Liver (tissue), 9 donors: ENCODE data around the gene RGS7. TPM values are rescaled to one million over a fixed set of nuclear protein-coding genes. Genes with fewer than 3 reads are reported as not detected.

ENCODE experiments used
- DNase-seq: peaks from one replicate; pipeline ENCODE4 v3.0.0-alpha.2; 2017; ENCODE audit warnings: low spot score
- H3K27ac ChIP-seq, 2 donors: one replicate each; pipeline ENCODE4 v1.7.0; 2013; ENCODE audit warnings: inconsistent platforms in 2 of 2, low read length in 2 of 2, control low read depth in 1 of 2, low read depth in 1 of 2, mild to moderate bottlenecking in 1 of 2
- H3K27me3 ChIP-seq, 4 donors: one replicate each; pipeline versions ENCODE4 v1.6.1 to v1.7.0; 2013; ENCODE audit warnings: low read length in 3 of 4, inconsistent platforms in 1 of 4, mild to moderate bottlenecking in 1 of 4, moderate library complexity in 1 of 4; ENCODE audit not compliant: control insufficient read depth in 4 of 4, insufficient read depth in 4 of 4
- H3K36me3 ChIP-seq, 4 donors: one replicate each; pipeline versions ENCODE4 v1.6.1 to v1.7.0; 2013; ENCODE audit warnings: low read length in 3 of 4, mild to moderate bottlenecking in 3 of 4, low read depth in 1 of 4, moderate library complexity in 1 of 4; ENCODE audit not compliant: control insufficient read depth in 4 of 4, insufficient read depth in 3 of 4
- H3K4me1 ChIP-seq, 4 donors: one replicate each; pipeline versions ENCODE4 v1.6.1 to v1.7.0; 2013; ENCODE audit warnings: low read length in 3 of 4, mild to moderate bottlenecking in 3 of 4, moderate library complexity in 1 of 4; ENCODE audit not compliant: control insufficient read depth in 4 of 4, insufficient read depth in 4 of 4
- H3K4me3 ChIP-seq, 3 donors: one replicate each; pipeline versions ENCODE4 v1.6.1 to v1.7.0; 2013; ENCODE audit warnings: low read length in 3 of 3, control low read depth in 1 of 3, low read depth in 1 of 3, mild to moderate bottlenecking in 1 of 3
- H3K9ac ChIP-seq, 2 donors: one replicate each; pipeline ENCODE4 v1.7.0; 2013; ENCODE audit warnings: low read length in 2 of 2, mild to moderate bottlenecking in 2 of 2, moderate library complexity in 2 of 2, control low read depth in 1 of 2, low read depth in 1 of 2
- H3K9me3 ChIP-seq, 4 donors: one replicate each; pipeline versions ENCODE4 v1.6.1 to v1.7.0; 2013; ENCODE audit warnings: low read length in 3 of 4; ENCODE audit not compliant: control insufficient read depth in 4 of 4
- ATF3 ChIP-seq: IDR thresholded peaks from 2 replicates; pipeline ENCODE4 v1.6.1; 2016; ENCODE audit warnings: antibody characterized with exemption
- CTCF ChIP-seq: fragments of 150-350 bp; IDR thresholded peaks from 2 replicates; pipeline ENCODE4 v1.5.1; 2017; ENCODE audit warnings: improper control_type of control experiment, low read depth, low read length; ENCODE audit not compliant: missing input control
- EGR1 ChIP-seq, 2 donors: IDR thresholded peaks; 2 replicates each; pipeline ENCODE4 v1.6.1; 2016 to 2018; ENCODE audit warnings: antibody characterized with exemption in 2 of 2, low read depth in 2 of 2
- FOXA1 ChIP-seq: IDR thresholded peaks from 2 replicates; pipeline ENCODE4 v1.6.1; 2016; ENCODE audit warnings: antibody characterized with exemption
- FOXA2 ChIP-seq: IDR thresholded peaks from 2 replicates; pipeline ENCODE4 v1.6.1; 2016; ENCODE audit warnings: antibody characterized with exemption
- GABPA ChIP-seq, 2 donors: IDR thresholded peaks in 1 of 2; conservative IDR thresholded peaks in 1 of 2; 2 replicates each; pipeline ENCODE4 v1.6.1; 2016; ENCODE audit warnings: antibody characterized with exemption in 2 of 2, mild to moderate bottlenecking in 1 of 2, moderate library complexity in 1 of 2
- HNF4A ChIP-seq, 2 donors: conservative IDR thresholded peaks; 2 replicates each; pipeline ENCODE4 v1.6.1; 2016; ENCODE audit warnings: antibody characterized with exemption in 2 of 2, mild to moderate bottlenecking in 2 of 2
- HNF4G ChIP-seq: IDR thresholded peaks from 2 replicates; pipeline ENCODE4 v1.6.1; 2016; ENCODE audit warnings: antibody characterized with exemption
- JUND ChIP-seq, 2 donors: IDR thresholded peaks; 2 replicates each; pipeline ENCODE4 v1.6.1; 2016; ENCODE audit warnings: antibody characterized with exemption in 2 of 2
- MAX ChIP-seq: IDR thresholded peaks from 2 replicates; pipeline ENCODE4 v1.6.1; 2016; ENCODE audit warnings: antibody characterized with exemption
- NR2F2 ChIP-seq: IDR thresholded peaks from 2 replicates; pipeline ENCODE4 v1.6.1; 2016; ENCODE audit warnings: antibody characterized with exemption
- RAD21 ChIP-seq, 2 donors: IDR thresholded peaks; 2 replicates each; pipeline ENCODE4 v1.6.1; 2016; ENCODE audit warnings: antibody characterized with exemption in 2 of 2, mild to moderate bottlenecking in 2 of 2
- REST ChIP-seq: IDR thresholded peaks from 2 replicates; pipeline ENCODE4 v1.6.1; 2016; ENCODE audit warnings: antibody characterized with exemption, mild to moderate bottlenecking
- RXRA ChIP-seq, 2 donors: IDR thresholded peaks; 2 replicates each; pipeline ENCODE4 v1.6.1; 2017 to 2018; ENCODE audit warnings: antibody characterized with exemption in 2 of 2, mild to moderate bottlenecking in 1 of 2
- SP1 ChIP-seq: IDR thresholded peaks from 2 replicates; pipeline ENCODE4 v1.6.1; 2018; ENCODE audit warnings: antibody characterized with exemption, mild to moderate bottlenecking
- TAF1 ChIP-seq: conservative IDR thresholded peaks from 2 replicates; pipeline ENCODE4 v1.6.1; 2016; ENCODE audit warnings: antibody characterized with exemption, mild to moderate bottlenecking
- YY1 ChIP-seq: IDR thresholded peaks from 2 replicates; pipeline ENCODE4 v1.6.1; 2016; ENCODE audit warnings: antibody characterized with exemption, mild to moderate bottlenecking
- ZBTB33 ChIP-seq: IDR thresholded peaks from 2 replicates; pipeline ENCODE4 v1.6.1; 2016; ENCODE audit warnings: antibody characterized with exemption
- WGBS: extraction: QIAGEN DNeasy Blood & Tissue Kit; methylation state at CpG from one replicate; pipeline ENCODE4 v1.1.7; 2013; 5-methylcytosine and 5-hydroxymethylcytosine counted together
- polyA plus RNA-seq, 2 donors: library from polyadenylated mRNA; stranded (reverse) in 1 of 2; unstranded in 1 of 2; fragments of 200-250 nt in 1 of 2; fragments of >200 nt in 1 of 2; fragmentation: Nextera tagmentation in 1 of 2; extraction: Ambion mirVana in 1 of 2; gene quantifications; one replicate each; pipeline versions ENCODE4 v1.2.1 to v1.2.3, GENCODE V29; 2013 to 2015
- total RNA-seq, 2 donors: library from RNA; depleted of rRNA; stranded (reverse); fragments of >200 nt; gene quantifications; one replicate each; pipeline ENCODE4 v1.2.3, GENCODE V29; 2014
- donor health status: healthy.
- donor health status: healthy.
- donor health status: healthy.
- donor health status: healthy.
- donor health status: healthy.

The RGS7 gene
- total and polyA plus RNA-seq, 4 donors = 0.05 to 0.18 TPM; not detected in 2

- no peak overlapping the region for H3K9ac ChIP-seq
- no peaks in the 10 kb centered on the region for H3K4me1 ChIP-seq
- H3K27me3 ChIP-seq = no peaks in the 10 kb centered on the region
- no peaks in the 10 kb centered on the region for H3K36me3 ChIP-seq
- H3K27ac ChIP-seq = no peak overlapping the region
- H3K9me3 ChIP-seq = peaks cover 0 to 2% (median 0%) of the 10 kb centered on the region in 4 donors
- H3K4me3 ChIP-seq = no peak overlapping the region
- WGBS = 64% methylated on average over 3 of the region's 3 CpGs
- TF ChIP-seq SP1 (no peak), JUND (IDR thresholded peaks at IDR 0.05) (no peak), RXRA (IDR thresholded peaks at IDR 0.05) (no peak), NR2F2 (no peak), TAF1 (no peak), FOXA1 (no peak), ATF3 (no peak)
- DNase-seq = no peak
Observed at GRCh38 chr1:241331328-241332036, 25.5 kb downstream of the RGS7 start.

GRCh38 chr1:241330619-241331327 is 26.2 kb downstream of the RGS7 start:
- H3K4me1 ChIP-seq = no peaks in the 10 kb centered on the region
- H3K36me3 ChIP-seq = no peaks in the 10 kb centered on the region
- DNase-seq = no peak
- H3K4me3 ChIP-seq = no peak overlapping the region
- peaks cover 0 to 2% (median 0%) of the 10 kb centered on the region in 4 donors for H3K9me3 ChIP-seq
- no peak overlapping the region for H3K9ac ChIP-seq
- H3K27ac ChIP-seq = no peak overlapping the region
- WGBS = 51% methylated on average over 1 of the region's 1 CpG
- no peaks in the 10 kb centered on the region for H3K27me3 ChIP-seq
- TF ChIP-seq MAX (no peak), FOXA2 (no peak), RAD21 (IDR thresholded peaks at IDR 0.05) (no peak), REST (no peak), HNF4G (no peak), ATF3 (no peak), TAF1 (no peak), GABPA (IDR thresholded peaks at IDR 0.05 in 1 of 2, conservative IDR thresholded peaks at IDR 0.05 in 1 of 2) (no peak), YY1 (no peak), FOXA1 (no peak), HNF4A (conservative IDR thresholded peaks at IDR 0.05) (no peak), JUND (IDR thresholded peaks at IDR 0.05) (no peak), EGR1 (IDR thresholded peaks at IDR 0.05; ENCODE audit: low read depth in 2 of 2) (no peak), CTCF (no peak), SP1 (no peak), RXRA (IDR thresholded peaks at IDR 0.05) (no peak), NR2F2 (no peak), ZBTB33 (no peak)
